Thoracic aorta endothelial cell (primary cell): ENCODE data around the gene ESPN. TPM values are rescaled to one million over a fixed set of nuclear protein-coding genes. Genes with fewer than 3 reads are reported as not detected.

Experiments
- small RNA-seq: library from RNA; depleted of rRNA; stranded (forward); fragments of <200 nt; gene quantifications from one replicate; pipeline ENCODE3, GENCODE V24; 2012
- total RNA-seq: library from RNA; depleted of rRNA; stranded (reverse); fragments of >200 nt; gene quantifications from 2 replicates; pipeline ENCODE4 v1.2.3, GENCODE V29; 2012

ESPN gene
- total RNA-seq, result 0.65 and 1.1 TPM in 2 replicates

GRCh38 chr1:6424619-6425593, at the start of gene ESPN:
ESPN (plus strand) TSS chr1:6424776; CDS start chr1:6424956, 180 bp downstream.

DNA sequence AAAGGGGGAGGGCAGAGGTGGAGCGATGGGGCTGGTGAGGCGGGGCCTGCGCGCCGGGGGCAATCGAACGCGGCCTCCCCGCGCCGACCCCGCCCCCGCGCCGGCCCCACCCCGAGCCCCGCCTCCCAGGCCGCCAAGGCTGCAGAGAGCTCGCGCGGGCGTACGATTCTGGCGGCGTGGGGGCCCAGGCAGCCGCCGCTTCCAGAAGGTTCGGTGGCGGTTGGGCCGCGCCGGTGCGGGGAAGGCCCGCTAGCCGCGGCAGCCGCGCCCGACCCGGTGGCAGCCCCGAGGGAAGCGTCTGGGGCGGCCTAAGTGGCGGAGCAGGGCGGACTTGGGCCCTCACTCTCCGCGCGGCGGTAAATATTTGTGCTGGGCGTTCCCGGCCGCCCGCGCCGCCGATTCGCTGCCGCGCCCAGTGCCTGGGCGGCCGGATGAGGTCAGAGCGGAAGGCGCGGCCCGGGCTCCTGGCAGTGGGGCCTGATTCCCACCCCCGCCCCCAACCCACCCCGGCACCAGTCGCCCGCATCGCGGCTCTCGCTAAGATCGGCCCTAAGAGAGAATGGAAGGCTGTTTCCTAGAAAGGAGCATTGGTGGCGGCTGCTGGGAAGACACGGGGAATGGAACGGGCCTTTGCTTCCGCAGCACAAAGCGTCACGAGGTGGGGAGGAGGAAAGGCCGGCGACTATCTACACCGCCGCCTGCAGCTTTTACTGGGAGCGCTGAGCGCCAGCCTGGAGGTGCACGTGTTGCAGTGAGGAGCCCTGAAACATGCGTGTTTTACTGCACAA, 31.0 kb upstream of the ESPN start, which contains the start of gene ACOT7:
TSS of gene ACOT7 (minus strand) at position 368 of the 788 bp plus-strand sequence. CDS start 368 bp downstream, outside the sequence.

DNA sequence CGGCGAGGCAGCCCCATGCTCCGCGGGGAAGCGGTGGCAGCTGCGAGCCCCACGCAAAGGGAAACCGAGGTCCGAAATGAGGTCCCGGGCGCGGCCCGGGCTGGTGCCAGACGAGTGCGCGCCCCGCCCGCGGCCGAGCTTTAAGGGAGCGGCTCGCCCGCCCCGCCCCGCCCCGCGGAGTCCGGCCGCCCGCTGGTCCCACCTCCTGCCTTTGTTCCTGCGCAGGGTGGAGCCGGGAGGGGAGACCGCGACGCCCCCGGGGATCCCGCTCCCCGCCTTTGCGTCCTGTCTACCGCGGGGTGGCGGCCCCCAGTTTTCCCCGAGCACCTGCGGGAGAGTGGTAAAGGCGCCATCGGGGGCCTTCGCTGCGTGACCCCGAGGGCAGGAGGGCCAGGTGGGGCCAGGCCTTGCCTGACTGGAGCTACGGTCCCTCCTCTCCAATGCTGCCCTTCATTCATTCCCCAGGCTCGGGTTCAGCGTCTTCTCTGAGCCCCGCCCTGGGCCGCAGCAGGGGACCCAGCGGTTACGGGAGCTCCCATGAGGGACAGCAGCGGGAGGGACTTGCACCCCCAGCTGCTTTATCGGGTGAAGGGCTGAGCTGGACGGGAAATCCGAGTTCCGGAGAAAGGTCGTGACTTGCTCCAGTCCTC, 4.6 kb upstream of the ESPN start, which contains the start of gene HES2:
TSS of gene HES2 (minus strand) at position 116 of the 650 bp plus-strand sequence. CDS start at position 17, 99 bp downstream.

DNA sequence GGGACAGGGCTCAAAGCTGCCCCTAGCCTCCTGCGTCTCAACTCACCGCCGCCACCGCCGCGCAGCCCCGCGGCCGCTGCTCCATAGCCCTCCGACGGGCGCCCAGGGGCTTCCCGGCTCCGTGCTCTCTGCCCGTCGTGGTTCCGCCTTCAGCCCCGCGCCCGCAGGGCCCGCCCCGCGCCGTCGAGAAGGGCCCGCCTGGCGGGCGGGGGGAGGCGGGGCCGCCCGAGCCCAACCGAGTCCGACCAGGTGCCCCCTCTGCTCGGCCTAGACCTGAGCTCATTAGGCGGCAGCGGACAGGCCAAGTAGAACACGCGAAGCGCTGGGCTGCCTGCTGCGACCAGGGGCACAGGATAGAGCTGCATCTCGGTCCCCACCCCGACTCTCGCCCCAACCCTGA, 41.4 kb downstream of the ESPN start, which contains the start of gene TNFRSF25:
TSS of gene TNFRSF25 (minus strand) at position 151 of the 400 bp plus-strand sequence. CDS start at position 85, 66 bp downstream.

DNA sequence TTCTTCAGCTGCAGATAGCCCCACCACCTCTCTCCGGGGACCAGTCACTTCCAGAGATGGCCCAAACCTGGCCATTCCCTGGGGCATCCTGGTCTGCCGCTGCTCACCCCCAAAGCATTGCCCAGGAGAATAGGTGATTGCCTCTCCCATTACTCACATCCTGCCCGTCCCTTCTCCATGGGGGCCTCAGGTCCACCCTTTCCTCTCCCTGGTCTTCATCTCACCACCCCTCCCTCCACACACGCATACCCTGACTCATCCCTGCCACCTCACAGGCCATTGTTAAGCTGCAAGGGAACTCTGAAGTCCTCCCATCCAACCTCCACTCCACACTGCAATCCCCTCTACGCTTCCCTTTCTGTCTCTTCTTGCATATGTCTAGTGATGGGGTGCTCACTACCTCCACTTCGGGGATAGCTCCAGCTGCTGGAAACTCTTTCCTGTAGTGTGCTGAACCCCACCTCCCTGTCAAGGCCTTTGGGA, 66.9 kb downstream of the ESPN start, which contains the start of gene PLEKHG5:
TSS of gene PLEKHG5 (minus strand) at position 188 of the 483 bp plus-strand sequence. CDS start 14,096 bp downstream, outside the sequence.

Small RNA genes within 50 kb of the gene (small RNA-seq; reads per million reads assigned to genes)
- not detected for gene MIR4252

Other genes with a start within 250 kb of the ESPN start
- under 0.01 and 0.07 TPM in 2 replicates for gene CHD5, start 244.5 kb upstream of the ESPN start, total RNA-seq
- gene RPL22, start 225.2 kb upstream of the ESPN start, total RNA-seq, result 142 and 184 TPM in 2 replicates
- gene RNF207, start 218.7 kb upstream of the ESPN start, total RNA-seq, result 6.5 and 17.6 TPM in 2 replicates
- gene ICMT, start 188.8 kb upstream of the ESPN start, total RNA-seq, result 73.3 and 87.0 TPM in 2 replicates
- not detected in 2 replicates for gene HES3, start 180.6 kb upstream of the ESPN start, total RNA-seq
- gene GPR153, start 163.7 kb upstream of the ESPN start, total RNA-seq, result 1.1 and 1.5 TPM in 2 replicates
- gene ACOT7, start 31.0 kb upstream of the ESPN start, total RNA-seq, result 54.7 and 68.6 TPM in 2 replicates
- 32.6 and 40.6 TPM in 2 replicates for gene HES2, start 4.9 kb upstream of the ESPN start, total RNA-seq
- 15.2 and 15.4 TPM in 2 replicates for gene TNFRSF25, start 41.4 kb downstream of the ESPN start, total RNA-seq
- 39.0 and 43.3 TPM in 2 replicates for gene PLEKHG5, start 66.9 kb downstream of the ESPN start, total RNA-seq
- gene NOL9, start 129.7 kb downstream of the ESPN start, total RNA-seq, result 53.6 and 66.2 TPM in 2 replicates
- 0.07 TPM in 1 of 2 replicates, not detected in the other for gene TAS1R1, start 130.5 kb downstream of the ESPN start, total RNA-seq
- 7.8 and 10.1 TPM in 2 replicates for gene ZBTB48, start 155.2 kb downstream of the ESPN start, total RNA-seq
- 28.3 and 31.5 TPM in 2 replicates for gene KLHL21, start 178.1 kb downstream of the ESPN start, total RNA-seq
- 10.4 and 11.6 TPM in 2 replicates for gene PHF13, start 189.0 kb downstream of the ESPN start, total RNA-seq
- 11.9 and 12.0 TPM in 2 replicates for gene THAP3, start 200.1 kb downstream of the ESPN start, total RNA-seq